Activated CD8-positive, alpha-beta memory T cell treated with anti-CD3 and anti-CD28 coated beads, Interleukin-2, amount 10 ng/mL, durations not matched to agents 7 days and 5 days (primary cell): Measurements from ENCODE around the gene GHRL. TPM values are rescaled to one million over a fixed set of nuclear protein-coding genes. Genes with fewer than 3 reads are reported as not detected.
A peak's percentile ranks its signal among the peaks of the same experiment; 100 is the strongest.

Source experiments
- ATAC-seq: fragments of 150-1000 bp; cut with Tn5 transposase; one replicate; pipeline ENCODE4 v1.10.0; 2021; ENCODE audit warnings: moderate library complexity
- CTCF ChIA-PET: fragments of 350-600 bp; sonication (Branson Sonifier 250); formaldehyde crosslinking; loops from one replicate; lab custom pipeline; 2021; ENCODE audit warnings: antibody characterized with exemption; lab: Charles Lee
- DNase-seq: peaks from one replicate; pipeline ENCODE4 v3.0.0-alpha.2; 2020
- H3K27ac Mint-ChIP-seq: one replicate; pipeline ENCODE4 v1.8.0; 2021; ENCODE audit warnings: mild to moderate bottlenecking, mixed read lengths
- H3K27me3 Mint-ChIP-seq: one replicate; pipeline ENCODE4 v1.8.0; 2021; ENCODE audit warnings: mixed read lengths
- H3K36me3 Mint-ChIP-seq: one replicate; pipeline ENCODE4 v1.8.0; 2021; ENCODE audit warnings: mild to moderate bottlenecking, mixed read lengths
- H3K4me1 Mint-ChIP-seq: one replicate; pipeline ENCODE4 v1.8.0; 2021; ENCODE audit warnings: mixed read lengths
- H3K4me3 Mint-ChIP-seq: one replicate; pipeline ENCODE4 v1.8.0; 2021; ENCODE audit warnings: mild to moderate bottlenecking, moderate library complexity, mixed read lengths
- H3K9me3 Mint-ChIP-seq: one replicate; pipeline ENCODE4 v1.8.0; 2022; ENCODE audit warnings: low read depth, mixed read lengths
- total RNA-seq, 2 experiments: library from RNA; stranded (reverse); gene quantifications; one replicate each; pipeline ENCODE4 v1.2.3, GENCODE V29; 2021

Gene GHRL
- total RNA-seq, 2 experiments from 2014 or later = 0.77 TPM; not detected in 1

- Mint-ChIP-seq H3K4me1 (peaks cover 30% of the 10 kb centered on the region), H3K4me3 (no peak overlapping the region), H3K36me3 (no peaks in the 10 kb centered on the region), H3K27ac (no peak overlapping the region), H3K27me3 (peaks cover 11% of the 10 kb centered on the region), H3K9me3 (no peaks in the 10 kb centered on the region)
- DNase-seq (no peak), ATAC-seq (no peak)
- CTCF ChIA-PET = interaction anchor here (2.1 to 2.3 kb wide), 2 partner anchors 9 to 13 kb away, joined by 8 to 11 read pairs; partner anchors contain the start of gene SEC13
These were observed 41.7 kb upstream of the GHRL start for GRCh38 chr3:10334459-10334858.

- Mint-ChIP-seq H3K27ac (no peak overlapping the region), H3K36me3 (no peaks in the 10 kb centered on the region)
These were observed 41.3 kb upstream of the GHRL start for GRCh38 chr3:10334042-10334441.

GRCh38 chr3:10333349-10333650, 40.6 kb upstream of the GHRL start:
- Mint-ChIP-seq H3K36me3 (no peaks in the 10 kb centered on the region), H3K9me3 (no peaks in the 10 kb centered on the region), H3K27me3 (peaks cover 22% of the 10 kb centered on the region), H3K4me1 (peaks cover 28% of the 10 kb centered on the region), H3K27ac (no peak overlapping the region), H3K4me3 (no peak overlapping the region)
- CTCF ChIA-PET = interaction anchor here (2.1 to 2.3 kb wide), 2 partner anchors 11 to 12 kb away, joined by 8 to 11 read pairs; partner anchors contain the start of gene SEC13
- no peak for ATAC-seq
- no peak for DNase-seq

More at GRCh38 chr3:10334042-10334441, 41.3 kb upstream of the GHRL start:
- H3K4me1 Mint-ChIP-seq = peaks cover 30% of the 10 kb centered on the region
- CTCF ChIA-PET = interaction anchor here (2.1 to 2.3 kb wide), 2 partner anchors 10 to 13 kb away, joined by 8 to 11 read pairs; partner anchors contain the start of gene SEC13
- no peak overlapping the region for H3K4me3 Mint-ChIP-seq
- peaks cover 15% of the 10 kb centered on the region for H3K27me3 Mint-ChIP-seq
- no peaks in the 10 kb centered on the region for H3K9me3 Mint-ChIP-seq
- ATAC-seq (no peak), DNase-seq (no peak)

- Mint-ChIP-seq H3K27ac (no peak overlapping the region), H3K9me3 (no peaks in the 10 kb centered on the region), H3K36me3 (no peaks in the 10 kb centered on the region), H3K4me3 (no peak overlapping the region), H3K27me3 (peaks cover 26% of the 10 kb centered on the region), H3K4me1 (peaks cover 28% of the 10 kb centered on the region)
- CTCF ChIA-PET = no interaction called here
- no peak for ATAC-seq
- DNase-seq = no peak
These were observed 40.0 kb upstream of the GHRL start for GRCh38 chr3:10332481-10333348.

GRCh38 chr3:10331320-10331719, 38.6 kb upstream of the GHRL start:
- ATAC-seq = no peak
- CTCF ChIA-PET = interaction anchor here (1.1 kb wide), 1 partner anchor 13 kb away, joined by 4 read pairs; no protein-coding TSS in a partner anchor
- Mint-ChIP-seq H3K27ac (no peak overlapping the region), H3K4me1 (peaks cover 28% of the 10 kb centered on the region), H3K9me3 (no peaks in the 10 kb centered on the region), H3K27me3 (peaks cover 38% of the 10 kb centered on the region), H3K36me3 (no peaks in the 10 kb centered on the region), H3K4me3 (no peak overlapping the region)
- DNase-seq = no peak

GRCh38 chr3:10330319-10330718, 37.6 kb upstream of the GHRL start:
- Mint-ChIP-seq H3K4me1 (peaks cover 24% of the 10 kb centered on the region), H3K9me3 (no peaks in the 10 kb centered on the region), H3K27ac (no peak overlapping the region), H3K4me3 (no peak overlapping the region), H3K27me3 (peaks cover 41% of the 10 kb centered on the region), H3K36me3 (no peaks in the 10 kb centered on the region)
- no peak for ATAC-seq
- no peak for DNase-seq
- CTCF ChIA-PET = interaction anchor here (1.1 kb wide), 1 partner anchor 14 kb away, joined by 4 read pairs; no protein-coding TSS in a partner anchor

- DNase-seq = no peak
- peaks cover 43% of the 10 kb centered on the region for H3K27me3 Mint-ChIP-seq
- H3K4me3 Mint-ChIP-seq = no peak overlapping the region
- H3K4me1 Mint-ChIP-seq = peaks cover 19% of the 10 kb centered on the region
- no peaks in the 10 kb centered on the region for H3K9me3 Mint-ChIP-seq
- H3K36me3 Mint-ChIP-seq = no peaks in the 10 kb centered on the region
- no peak for ATAC-seq
- CTCF ChIA-PET = interaction anchor here (0.9 kb wide), 1 partner anchor 39 kb away, joined by 3 read pairs; no protein-coding TSS in a partner anchor
- no peak overlapping the region for H3K27ac Mint-ChIP-seq
These were observed 36.8 kb upstream of the GHRL start for GRCh38 chr3:10329495-10330015.

GRCh38 chr3:10328460-10329071, 35.8 kb upstream of the GHRL start:
- H3K27ac Mint-ChIP-seq = no peak overlapping the region
- H3K4me1 Mint-ChIP-seq = peaks cover 16% of the 10 kb centered on the region
- CTCF ChIA-PET = no interaction called here
- H3K27me3 Mint-ChIP-seq = peaks cover 46% of the 10 kb centered on the region
- no peak overlapping the region for H3K4me3 Mint-ChIP-seq
- H3K9me3 Mint-ChIP-seq = no peaks in the 10 kb centered on the region
- no peaks in the 10 kb centered on the region for H3K36me3 Mint-ChIP-seq
- DNase-seq (no peak), ATAC-seq (no peak)

- no peak for ATAC-seq
- CTCF ChIA-PET = no interaction called here
These were observed 34.8 kb upstream of the GHRL start for GRCh38 chr3:10327592-10327991.

GRCh38 chr3:10322352-10322710, 29.6 kb upstream of the GHRL start:
- CTCF ChIA-PET = interaction anchor here (0.7 to 3.2 kb wide), 14 partner anchors 12 to 389 kb away, joined by 3 to 30 read pairs (median 3); partner anchors contain the start of genes CRELD1, EMC3, FANCD2 and IRAK2

More at GRCh38 chr3:10327592-10327991, 34.8 kb upstream of the GHRL start:
- H3K9me3 Mint-ChIP-seq = no peaks in the 10 kb centered on the region
- no peak overlapping the region for H3K4me3 Mint-ChIP-seq
- H3K27ac Mint-ChIP-seq = no peak overlapping the region
- H3K27me3 Mint-ChIP-seq = peaks cover 46% of the 10 kb centered on the region
- H3K4me1 Mint-ChIP-seq = peaks cover 7% of the 10 kb centered on the region
- no peaks in the 10 kb centered on the region for H3K36me3 Mint-ChIP-seq
- DNase-seq = no peak

GRCh38 chr3:10321630-10322351, 29.0 kb upstream of the GHRL start:
- DNase-seq = no peak
- CTCF ChIA-PET = interaction anchor here (0.7 to 3.2 kb wide), 20 partner anchors 12 to 818 kb away, joined by 3 to 30 read pairs (median 4); partner anchors contain the start of genes ARPC4, BRPF1, CRELD1 and EMC3
- Mint-ChIP-seq H3K4me3 (peak overlapping the region; percentile 90), H3K9me3 (no peaks in the 10 kb centered on the region), H3K36me3 (peaks cover 2% of the 10 kb centered on the region), H3K4me1 (peaks cover 24% of the 10 kb centered on the region), H3K27me3 (peaks cover 12% of the 10 kb centered on the region), H3K27ac (peak overlapping the region; percentile 55)
- ATAC-seq = no peak

More at GRCh38 chr3:10322352-10322710, 29.6 kb upstream of the GHRL start:
- no peaks in the 10 kb centered on the region for H3K36me3 Mint-ChIP-seq
- ATAC-seq (no peak), DNase-seq (no peak)
- peaks cover 17% of the 10 kb centered on the region for H3K27me3 Mint-ChIP-seq
- peaks cover 24% of the 10 kb centered on the region for H3K4me1 Mint-ChIP-seq
- H3K27ac Mint-ChIP-seq = no peak overlapping the region
- H3K4me3 Mint-ChIP-seq = no peak overlapping the region
- no peaks in the 10 kb centered on the region for H3K9me3 Mint-ChIP-seq

GRCh38 chr3:10320320-10320677, 27.6 kb upstream of the GHRL start:
- Mint-ChIP-seq H3K27me3 (peaks cover 5% of the 10 kb centered on the region), H3K4me3 (peak overlapping the region; percentile 90), H3K4me1 (peaks cover 24% of the 10 kb centered on the region), H3K27ac (peak overlapping the region; percentile 85), H3K36me3 (peaks cover 2% of the 10 kb centered on the region), H3K9me3 (no peaks in the 10 kb centered on the region)
- DNase-seq (no peak), ATAC-seq (peak; percentile 1)
- CTCF ChIA-PET = interaction anchor here (0.8 to 3.2 kb wide), 15 partner anchors 10 to 816 kb away, joined by 3 to 30 read pairs (median 5); partner anchors contain the start of genes BRPF1, CRELD1 and TATDN2
